Ascending aorta (tissue), 2 donors: ENCODE data around the gene OASL. TPM values are rescaled to one million over a fixed set of nuclear protein-coding genes. Genes with fewer than 3 reads are reported as not detected.

ENCODE experiments used
- DNase-seq, 2 donors: peaks; one replicate each; pipeline ENCODE4 v3.0.0-alpha.2; 2019; ENCODE audit warnings: low spot score in 2 of 2
- H3K27ac ChIP-seq, 2 donors: fragments of 200-600 bp; sonication (generic); one replicate each; pipeline ENCODE4 v1.5.1; 2016 to 2017; ENCODE audit warnings: mild to moderate bottlenecking in 1 of 2
- H3K27me3 ChIP-seq: fragments of 200-600 bp; sonication (generic); one replicate; pipeline ENCODE4 v1.5.1; 2017
- H3K36me3 ChIP-seq, 2 donors: fragments of 200-600 bp; sonication (generic); one replicate each; pipeline ENCODE4 v1.5.1; 2016
- H3K4me1 ChIP-seq, 2 donors: fragments of 200-600 bp; sonication (generic); one replicate each; pipeline ENCODE4 v1.5.1; 2016 to 2017; ENCODE audit warnings: mild to moderate bottlenecking in 1 of 2
- H3K4me3 ChIP-seq, 2 donors: fragments of 200-600 bp; sonication (generic); one replicate each; pipeline ENCODE4 v1.5.1; 2016 to 2017; ENCODE audit warnings: mild to moderate bottlenecking in 1 of 2
- H3K9me3 ChIP-seq, 2 donors: fragments of 200-600 bp; sonication (generic); one replicate each; pipeline ENCODE4 v1.5.1; 2016
- CTCF ChIP-seq, 3 experiments: fragments of 200-600 bp in 2 of 3; fragments of 450-650 bp in 1 of 3; sonication (generic) in 2 of 3; IDR thresholded peaks; one replicate each; pipeline ENCODE4 v1.5.1; 2016 to 2019; ENCODE audit warnings: antibody characterized with exemption in 3 of 3, mild to moderate bottlenecking in 1 of 3, moderate library complexity in 1 of 3
- intact Hi-C: fragments of 100-400 bp; cut with DNase I; formaldehyde crosslinking; loops from one replicate; pipeline ENCODE4 v1.15.1; 2023
- total RNA-seq: library from RNA; depleted of rRNA; stranded (reverse); fragments of >200 nt; gene quantifications from one replicate; pipeline ENCODE4 v1.1.0, GENCODE V29; 2016

The OASL gene
- total RNA-seq, 1 donor from 2014 or later, result not detected

- TF ChIP-seq CTCF (IDR thresholded peaks at IDR 0.05), result no peak
- H3K27me3 ChIP-seq, result no peaks in the 10 kb centered on the region
- no peaks in the 10 kb centered on the region for H3K9me3 ChIP-seq
- no peak overlapping the region for H3K4me3 ChIP-seq
- intact Hi-C loops, result no loop called here
- peaks cover 31 to 32% of the 10 kb centered on the region in 2 donors for H3K36me3 ChIP-seq
- H3K27ac ChIP-seq, result no peak overlapping the region
- peaks cover 0 to 2% of the 10 kb centered on the region in 2 donors for H3K4me1 ChIP-seq
- DNase-seq, result no peak
Observed at GRCh38 chr12:121000530-121000929, 38.5 kb downstream of the OASL start.

GRCh38 chr12:120999191-121000120 is 39.6 kb downstream of the OASL start:
- H3K4me3 ChIP-seq, result no peak overlapping the region
- no peak for TF ChIP-seq CTCF (IDR thresholded peaks at IDR 0.05)
- peaks cover 0 to 2% of the 10 kb centered on the region in 2 donors for H3K4me1 ChIP-seq
- no peak overlapping the region for H3K27ac ChIP-seq
- no peaks in the 10 kb centered on the region for H3K9me3 ChIP-seq
- no peaks in the 10 kb centered on the region for H3K27me3 ChIP-seq
- intact Hi-C loops, result no loop called here
- H3K36me3 ChIP-seq, result peaks cover 25 to 26% of the 10 kb centered on the region in 2 donors
- no peak for DNase-seq

GRCh38 chr12:120998435-120998834 is 40.6 kb downstream of the OASL start:
- Histone ChIP-seq H3K36me3 (peaks cover 15 to 19% of the 10 kb centered on the region in 2 donors), H3K4me1 (peaks cover 0 to 2% of the 10 kb centered on the region in 2 donors), H3K27me3 (no peaks in the 10 kb centered on the region), H3K9me3 (no peaks in the 10 kb centered on the region), H3K4me3 (no peak overlapping the region), H3K27ac (no peak overlapping the region)
- DNase-seq, result no peak
- TF ChIP-seq CTCF (IDR thresholded peaks at IDR 0.05), result no peak
- intact Hi-C loops, result no loop called here

DNA sequence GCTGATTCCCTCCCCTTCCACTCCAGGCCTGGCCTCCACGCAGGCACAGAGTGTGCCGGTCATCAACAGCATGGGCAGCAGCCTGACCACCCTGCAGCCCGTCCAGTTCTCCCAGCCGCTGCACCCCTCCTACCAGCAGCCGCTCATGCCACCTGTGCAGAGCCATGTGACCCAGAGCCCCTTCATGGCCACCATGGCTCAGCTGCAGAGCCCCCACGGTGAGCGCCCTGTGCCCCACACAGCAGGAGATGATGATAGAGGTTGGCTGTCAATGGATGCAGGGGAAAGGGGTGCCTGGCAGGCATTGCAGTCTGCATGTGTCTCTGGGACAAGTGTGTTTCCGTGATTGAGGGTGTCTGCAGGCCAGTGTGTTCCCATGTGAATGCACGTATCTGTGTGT is 41.6 kb downstream of the OASL start:
- Histone ChIP-seq H3K9me3 (no peaks in the 10 kb centered on the region), H3K4me1 (peaks cover 0 to 2% of the 10 kb centered on the region in 2 donors), H3K27me3 (no peaks in the 10 kb centered on the region), H3K27ac (no peak overlapping the region), H3K4me3 (no peak overlapping the region), H3K36me3 (peaks cover 5 to 9% of the 10 kb centered on the region in 2 donors)
- TF ChIP-seq CTCF (IDR thresholded peaks at IDR 0.05), result no peak
- intact Hi-C loops, result no loop called here
- DNase-seq, result no peak

DNA sequence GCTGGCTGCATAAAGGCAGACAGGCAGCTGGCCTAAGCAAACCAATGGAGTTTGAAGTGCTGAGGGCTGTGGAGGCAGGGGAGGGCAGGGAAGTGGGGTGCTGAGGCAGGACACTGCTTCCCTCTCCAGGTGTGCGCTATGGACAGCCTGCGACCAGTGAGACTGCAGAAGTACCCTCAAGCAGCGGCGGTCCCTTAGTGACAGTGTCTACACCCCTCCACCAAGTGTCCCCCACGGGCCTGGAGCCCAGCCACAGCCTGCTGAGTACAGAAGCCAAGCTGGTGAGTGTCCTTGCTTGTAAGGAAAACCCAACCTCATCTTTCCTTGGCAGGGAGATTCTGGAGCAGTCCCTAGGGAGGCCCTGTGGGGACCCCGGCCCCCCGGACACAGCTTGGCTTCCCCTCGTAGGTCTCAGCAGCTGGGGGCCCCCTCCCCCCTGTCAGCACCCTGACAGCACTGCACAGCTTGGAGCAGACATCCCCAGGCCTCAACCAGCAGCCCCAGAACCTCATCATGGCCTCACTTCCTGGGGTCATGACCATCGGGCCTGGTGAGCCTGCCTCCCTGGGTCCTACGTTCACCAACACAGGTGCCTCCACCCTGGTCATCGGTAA is 42.8 kb downstream of the OASL start:
- TF ChIP-seq CTCF (IDR thresholded peaks at IDR 0.05), result no peak
- H3K27ac ChIP-seq, result no peak overlapping the region
- no peaks in the 10 kb centered on the region for H3K9me3 ChIP-seq
- no peak for DNase-seq
- intact Hi-C loops, result no loop called here
- H3K4me3 ChIP-seq, result no peak overlapping the region
- no peaks in the 10 kb centered on the region for H3K36me3 ChIP-seq
- H3K4me1 ChIP-seq, result peaks cover 0 to 2% of the 10 kb centered on the region in 2 donors
- H3K27me3 ChIP-seq, result no peaks in the 10 kb centered on the region
